Mammary epithelial cell (primary cell): ENCODE measurements around the gene RAB10.

Source experiments
- EZH2 ChIP-seq: IDR thresholded peaks from 2 replicates; pipeline ENCODE4 v1.6.1; 2012; ENCODE audit warnings: low read length, inconsistent platforms, borderline replicate concordance
- TF ChIP-seq, protein P1 (sequence below), 2 donors: IDR thresholded peaks in 1 of 2; conservative IDR thresholded peaks in 1 of 2; 2 replicates each; pipeline ENCODE4 v1.5.1; 2011 to 2012; ENCODE audit warnings: inconsistent platforms in 2 of 2, low read length in 2 of 2, mild to moderate bottlenecking in 2 of 2, control low read depth in 1 of 2, low read depth in 1 of 2; ENCODE audit not compliant: insufficient read depth in 1 of 2; ENCODE audit errors: extremely low read depth in 1 of 2

DNA sequence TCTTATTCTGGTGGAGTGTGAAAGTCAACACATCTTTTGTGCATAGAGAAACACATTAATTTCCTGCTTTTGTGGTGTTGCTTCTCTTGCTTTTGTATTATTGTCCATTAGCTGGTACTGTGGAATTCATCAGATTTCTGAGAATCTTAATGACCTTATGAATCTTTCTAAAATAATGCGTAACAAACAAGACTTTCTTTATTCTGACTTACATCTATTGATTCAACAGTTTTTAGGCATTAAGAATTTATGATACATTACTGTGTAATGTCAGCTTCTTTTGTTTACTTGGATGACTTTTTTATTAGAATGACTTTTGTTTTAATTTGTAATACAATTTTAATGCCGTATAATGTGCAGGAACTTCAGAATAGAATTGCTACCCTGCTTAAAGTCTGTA is 43.4 kb downstream of the RAB10 start:
- no peak for TF ChIP-seq EZH2
- TF ChIP-seq, protein P1, sequence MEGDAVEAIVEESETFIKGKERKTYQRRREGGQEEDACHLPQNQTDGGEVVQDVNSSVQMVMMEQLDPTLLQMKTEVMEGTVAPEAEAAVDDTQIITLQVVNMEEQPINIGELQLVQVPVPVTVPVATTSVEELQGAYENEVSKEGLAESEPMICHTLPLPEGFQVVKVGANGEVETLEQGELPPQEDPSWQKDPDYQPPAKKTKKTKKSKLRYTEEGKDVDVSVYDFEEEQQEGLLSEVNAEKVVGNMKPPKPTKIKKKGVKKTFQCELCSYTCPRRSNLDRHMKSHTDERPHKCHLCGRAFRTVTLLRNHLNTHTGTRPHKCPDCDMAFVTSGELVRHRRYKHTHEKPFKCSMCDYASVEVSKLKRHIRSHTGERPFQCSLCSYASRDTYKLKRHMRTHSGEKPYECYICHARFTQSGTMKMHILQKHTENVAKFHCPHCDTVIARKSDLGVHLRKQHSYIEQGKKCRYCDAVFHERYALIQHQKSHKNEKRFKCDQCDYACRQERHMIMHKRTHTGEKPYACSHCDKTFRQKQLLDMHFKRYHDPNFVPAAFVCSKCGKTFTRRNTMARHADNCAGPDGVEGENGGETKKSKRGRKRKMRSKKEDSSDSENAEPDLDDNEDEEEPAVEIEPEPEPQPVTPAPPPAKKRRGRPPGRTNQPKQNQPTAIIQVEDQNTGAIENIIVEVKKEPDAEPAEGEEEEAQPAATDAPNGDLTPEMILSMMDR (conservative IDR thresholded peaks at IDR 0.05 in 1 of 2, IDR thresholded peaks at IDR 0.05 in 1 of 2; ENCODE audit: extremely low read depth in 1 of 2, insufficient read depth in 1 of 2, low read depth in 1 of 2, low read length in 2 of 2) = no peak
